Stimulated activated CD8-positive, alpha-beta memory T cell treated with anti-CD3 and anti-CD28 coated beads, Interleukin-15, amount 100 ng/mL, for 4 hours (primary cell): ENCODE measurements around the gene PRKACG.
"Not testable (repeated sequence)": the region's sequence is repeated elsewhere in the genome, so short reads cannot be mapped to it uniquely, and the experiment has no call there.

Experiments used
- DNase-seq, 2 donors: peaks; one replicate each; pipeline ENCODE4 v3.0.0-alpha.2; 2020; ENCODE audit warnings: low read depth in 2 of 2

Gene PRKACG

DNA sequence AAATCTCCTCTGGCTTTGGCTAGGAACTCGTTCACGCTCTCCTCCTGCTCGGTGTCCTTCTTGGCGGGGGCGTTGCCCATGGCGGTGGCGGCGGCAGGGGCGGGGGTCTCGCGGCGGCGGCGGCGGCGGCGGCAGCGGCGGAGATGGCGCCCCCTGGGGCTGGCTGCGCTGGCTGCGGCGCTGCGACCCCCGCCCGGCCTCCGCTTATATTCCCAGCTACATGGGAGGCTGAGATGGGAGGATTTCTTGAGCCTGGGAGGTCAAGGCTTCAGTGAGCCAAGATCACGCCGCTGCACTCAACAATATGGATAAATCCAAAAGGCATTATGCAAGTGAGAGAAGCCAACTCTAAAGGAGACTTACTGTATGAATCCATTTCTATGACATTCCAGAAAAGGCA, at the start of gene PRKACG:
Gene PRKACG, minus strand, starts transcription at position 101 of the 400 bp plus-strand sequence. Its CDS starts 21 bp downstream, at position 80.
- DNase-seq = no peak

DNA sequence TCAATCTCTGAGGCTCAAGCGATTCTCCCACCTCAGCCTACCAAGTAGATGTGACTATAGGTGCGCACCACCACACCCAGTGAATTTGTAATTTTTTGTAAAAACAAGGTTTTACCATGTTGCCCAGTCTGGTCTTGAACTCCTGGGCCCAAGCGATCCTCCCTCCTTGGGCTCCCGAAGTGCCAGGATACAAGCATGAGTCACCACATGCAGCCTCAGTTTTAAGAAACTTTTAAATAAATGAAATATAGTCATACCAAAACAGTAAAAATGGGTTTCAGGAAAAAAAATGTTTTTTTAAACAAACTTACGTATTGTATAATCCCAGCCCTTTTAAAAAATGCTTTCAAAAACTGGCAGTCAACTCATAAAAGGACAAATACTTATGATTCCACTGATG, 48.3 kb upstream of the PRKACG start:
- DNase-seq = no peak

DNA sequence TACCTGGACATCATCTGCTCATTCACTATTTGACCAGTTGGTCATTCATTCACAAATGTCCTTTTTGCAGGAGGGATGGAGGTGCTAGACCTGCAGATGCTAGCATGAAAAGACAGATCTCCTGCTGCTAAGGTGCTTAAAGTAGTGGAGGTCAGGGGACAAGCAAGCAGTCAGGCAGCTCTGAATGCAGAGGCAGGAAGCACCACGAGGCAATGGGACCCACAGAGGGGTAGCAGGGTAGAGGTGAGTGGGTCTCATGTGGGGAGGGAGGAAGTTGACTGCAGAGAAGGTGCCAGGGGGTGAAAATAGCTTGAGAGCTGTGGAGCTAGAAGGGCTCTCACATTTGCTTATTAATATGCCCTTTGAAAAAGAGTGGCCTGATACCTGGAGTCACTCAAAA, 46.9 kb upstream of the PRKACG start:
- DNase-seq = no peak

DNA sequence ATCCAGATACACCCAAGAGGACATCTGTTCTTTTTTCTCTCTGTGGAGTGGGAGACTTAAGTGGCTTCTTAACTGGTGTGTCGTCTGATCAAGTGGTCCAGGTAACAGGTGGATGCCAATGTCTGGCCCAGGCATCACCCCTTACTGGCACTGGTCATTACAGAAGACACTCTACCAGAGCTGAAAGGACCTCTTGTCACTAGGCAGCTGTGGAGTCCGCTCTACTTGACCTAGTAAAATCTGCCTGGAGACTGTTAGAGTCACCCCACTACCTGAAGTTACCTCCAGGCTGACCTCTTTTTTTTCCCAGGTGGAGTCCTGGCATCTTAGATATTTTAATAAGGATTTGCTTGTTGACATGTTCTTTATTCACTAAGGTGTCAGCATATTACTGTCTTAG, 44.2 kb upstream of the PRKACG start:
- no peak for DNase-seq

DNA sequence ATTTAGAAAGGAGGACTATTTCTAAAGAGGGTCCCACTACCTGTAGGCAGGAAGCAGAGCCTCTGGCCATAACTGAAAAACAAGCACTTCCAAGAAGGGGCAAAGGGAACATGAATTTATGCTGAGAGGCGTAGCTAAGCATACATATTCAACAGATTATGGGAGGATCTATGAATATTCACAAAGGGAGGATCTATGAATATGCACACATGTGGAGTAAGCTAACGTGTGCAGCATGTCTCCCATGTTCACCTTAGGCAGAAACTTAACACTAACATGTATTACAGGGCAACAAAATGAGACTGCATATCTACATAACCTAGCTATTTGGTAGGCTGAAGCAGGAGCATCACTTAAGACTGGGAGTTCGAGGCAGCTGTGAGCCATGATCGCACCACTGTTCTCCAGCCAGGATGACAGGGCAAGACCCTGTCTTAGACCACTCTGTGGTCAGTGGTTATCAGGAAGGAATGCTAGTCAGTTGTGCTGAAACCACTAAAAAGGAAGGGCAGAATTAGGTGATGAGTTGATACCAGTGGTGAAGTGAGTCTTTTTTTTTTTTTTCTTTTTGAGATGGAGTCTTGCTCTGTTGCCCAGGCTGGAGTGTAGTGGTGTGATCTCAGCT, 42.4 kb upstream of the PRKACG start:
- no peak for DNase-seq

DNA sequence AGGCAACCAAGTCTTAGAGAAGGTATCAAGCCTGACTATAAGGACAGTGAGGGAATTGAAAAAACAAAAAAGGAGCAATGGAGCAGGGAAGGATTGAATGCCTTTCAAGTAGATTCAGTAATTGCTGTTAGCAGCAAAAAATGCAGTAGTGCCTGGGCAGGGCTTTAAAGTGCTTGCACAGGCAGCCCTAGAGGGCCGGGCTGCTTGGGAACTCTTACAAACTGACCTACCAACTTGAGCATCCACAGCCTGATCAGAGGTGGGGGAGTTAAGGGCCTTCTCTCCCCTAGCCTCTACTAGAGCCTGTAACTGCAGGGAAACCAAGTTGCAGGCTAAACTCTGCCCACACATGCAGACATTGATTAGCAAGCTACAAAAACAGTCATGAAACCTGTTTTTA, 41.1 kb upstream of the PRKACG start:
- no peak for DNase-seq

DNA sequence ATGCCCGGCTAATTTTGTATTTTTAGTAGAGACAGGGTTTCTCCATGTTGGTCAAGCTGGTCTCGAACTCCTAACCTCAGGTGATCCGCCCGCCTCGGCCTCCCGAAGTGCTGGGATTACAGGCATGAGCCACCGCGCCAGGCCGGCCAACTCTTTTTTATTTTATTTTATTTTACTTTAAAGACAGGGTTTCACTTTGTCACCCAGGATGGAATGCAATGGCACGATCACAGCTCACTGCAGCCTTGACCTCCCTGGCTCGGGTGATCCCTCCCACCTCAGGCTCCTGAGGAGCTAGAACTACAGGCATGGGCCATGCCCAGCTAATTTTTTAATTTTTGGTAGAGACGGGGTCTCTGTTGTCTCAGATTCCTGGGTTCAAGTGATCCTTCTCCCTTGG, 37.0 kb upstream of the PRKACG start:
- not testable (repeated sequence) for DNase-seq

DNA sequence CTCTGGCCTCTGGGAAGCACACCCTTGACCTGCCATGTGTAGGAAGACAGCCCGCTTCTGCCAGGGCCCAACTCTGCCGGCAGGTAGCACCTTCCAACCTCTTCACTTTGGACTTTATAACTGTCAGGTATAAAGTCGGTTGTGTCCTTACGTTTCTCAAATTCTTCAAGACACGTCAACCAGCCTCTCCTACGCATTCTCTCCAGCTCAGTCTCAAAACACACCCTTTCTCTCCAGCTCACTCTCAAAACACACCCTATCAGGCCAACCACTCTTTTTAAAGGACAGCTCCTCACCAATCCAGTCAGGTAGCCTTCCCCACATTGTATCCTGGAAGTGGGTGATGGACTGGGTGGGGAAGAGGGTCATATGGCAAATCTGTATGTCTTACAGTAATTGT, 35.2 kb upstream of the PRKACG start:
- no peak for DNase-seq

DNA sequence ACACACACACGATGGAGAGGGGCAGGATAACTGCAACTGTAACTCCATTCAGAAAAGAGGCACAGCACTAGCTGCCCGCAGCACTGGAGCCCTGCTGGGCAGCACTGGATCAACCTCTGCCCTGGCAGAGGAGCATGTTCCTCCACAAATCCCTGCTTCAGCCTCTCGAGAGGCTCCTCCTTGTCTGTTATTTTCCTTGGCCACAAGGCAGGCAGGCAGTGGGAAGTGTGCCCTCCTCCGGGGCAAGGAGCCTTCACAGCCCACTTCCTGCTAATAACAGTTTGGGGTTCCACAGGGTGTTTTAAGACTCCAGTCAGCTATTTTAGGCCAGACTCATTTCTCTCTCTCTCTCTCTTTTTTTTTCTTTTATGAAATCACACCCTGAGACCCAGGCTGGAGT, 33.5 kb upstream of the PRKACG start:
- DNase-seq = no peak

DNA sequence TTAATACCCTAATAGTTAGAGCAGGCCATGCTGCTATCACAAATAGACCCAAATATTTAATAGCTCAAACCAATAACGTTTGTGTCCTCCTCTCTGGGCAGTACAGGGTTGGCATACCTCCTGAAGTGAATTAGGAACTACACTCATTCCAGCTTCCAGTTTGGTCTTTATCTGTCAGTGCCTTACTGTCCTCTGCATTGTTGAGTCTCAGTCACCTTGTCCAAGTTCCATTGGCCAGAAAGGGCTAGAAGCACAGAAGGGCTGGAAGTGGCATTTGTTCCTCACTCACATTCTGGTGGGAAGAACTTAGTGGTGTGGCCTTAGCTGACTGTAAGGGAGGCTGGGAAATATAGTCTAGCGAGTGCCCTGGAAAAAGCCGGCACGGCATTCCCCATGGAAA, 32.8 kb upstream of the PRKACG start:
- no peak for DNase-seq

DNA sequence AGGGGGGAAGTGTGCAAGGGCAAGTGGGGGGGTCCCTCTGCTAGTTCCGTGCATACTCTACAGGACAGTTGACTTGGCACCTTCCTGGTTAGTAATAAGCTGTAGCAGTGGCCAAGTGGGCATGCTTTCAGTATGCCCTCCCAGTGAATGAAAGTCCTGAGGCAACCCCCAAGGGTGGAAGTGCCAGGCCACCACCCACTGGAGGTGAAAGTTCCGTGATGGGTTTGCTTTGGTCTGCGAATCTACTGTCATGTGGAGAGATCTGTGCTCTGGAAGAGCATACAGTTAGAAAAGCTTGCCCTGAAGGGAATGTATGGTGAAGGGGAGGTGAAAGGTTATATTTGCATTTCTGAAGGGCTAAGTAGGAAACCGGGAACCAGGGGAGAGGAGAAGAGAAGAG, 31.9 kb upstream of the PRKACG start:
- no peak for DNase-seq

DNA sequence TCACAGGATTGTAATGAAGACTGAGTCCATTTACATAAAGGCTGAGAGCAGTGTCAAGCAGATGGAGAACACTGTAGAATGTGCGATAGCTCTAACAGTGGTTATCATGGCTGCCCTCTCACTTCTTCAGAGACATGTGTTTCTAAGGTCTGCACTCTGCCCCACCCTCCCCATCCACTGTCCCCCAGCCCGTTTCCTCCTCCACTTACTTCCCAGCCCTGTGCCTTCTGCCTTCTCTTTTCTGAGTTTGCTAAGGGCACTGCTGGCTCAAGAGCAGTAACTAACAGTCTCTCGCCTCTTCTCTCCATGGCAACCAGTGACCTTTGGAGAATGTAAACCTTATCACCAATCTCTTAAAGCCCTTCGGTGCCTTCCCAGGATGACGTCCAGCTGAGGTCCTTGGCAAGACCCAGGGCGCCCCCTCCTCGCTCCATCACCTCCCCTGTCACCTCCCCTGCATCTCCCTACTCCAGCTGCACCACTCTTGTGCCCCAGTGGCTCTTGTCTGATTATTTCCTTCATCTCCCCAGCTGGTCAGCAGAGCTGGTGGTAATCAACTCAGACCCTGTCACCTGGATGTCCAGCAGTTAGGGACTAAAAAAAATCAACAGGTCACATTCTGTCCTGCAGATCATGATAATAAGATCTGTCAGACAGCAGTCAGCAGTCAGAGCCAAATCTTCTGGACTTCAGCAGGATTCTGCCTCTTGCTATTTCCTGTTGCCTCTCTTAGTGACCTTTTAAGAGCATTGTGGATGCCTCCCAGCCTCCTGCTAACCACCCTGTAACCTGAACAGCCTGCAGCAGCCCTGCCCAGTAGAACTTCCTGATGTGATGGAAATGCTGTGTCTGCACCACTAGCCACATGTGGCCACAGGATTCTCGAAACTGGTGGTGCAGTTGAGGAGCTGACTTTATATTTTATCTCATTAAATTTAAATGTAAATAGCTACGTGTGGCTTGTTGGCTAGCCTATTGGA, 30.6 kb upstream of the PRKACG start:
- DNase-seq = no peak

DNA sequence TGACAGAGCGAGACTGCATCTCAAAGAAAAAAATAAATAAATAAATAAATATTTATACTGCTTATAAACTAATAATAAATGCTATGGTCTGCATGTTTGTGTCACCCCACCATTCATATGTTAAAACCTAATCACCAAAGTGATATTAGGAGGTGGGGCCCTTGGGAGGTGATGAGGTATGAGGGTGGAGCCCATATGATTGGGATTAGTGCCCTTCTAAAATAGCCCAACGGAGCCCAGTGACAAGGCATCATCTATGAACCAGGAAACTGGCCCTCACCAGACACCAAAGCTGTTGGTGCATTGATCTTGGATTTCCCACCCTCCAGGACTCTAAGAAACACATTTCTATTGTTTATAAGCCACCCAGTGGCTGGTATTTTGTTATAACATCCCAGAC, 26.7 kb upstream of the PRKACG start:
- DNase-seq = no peak

DNA sequence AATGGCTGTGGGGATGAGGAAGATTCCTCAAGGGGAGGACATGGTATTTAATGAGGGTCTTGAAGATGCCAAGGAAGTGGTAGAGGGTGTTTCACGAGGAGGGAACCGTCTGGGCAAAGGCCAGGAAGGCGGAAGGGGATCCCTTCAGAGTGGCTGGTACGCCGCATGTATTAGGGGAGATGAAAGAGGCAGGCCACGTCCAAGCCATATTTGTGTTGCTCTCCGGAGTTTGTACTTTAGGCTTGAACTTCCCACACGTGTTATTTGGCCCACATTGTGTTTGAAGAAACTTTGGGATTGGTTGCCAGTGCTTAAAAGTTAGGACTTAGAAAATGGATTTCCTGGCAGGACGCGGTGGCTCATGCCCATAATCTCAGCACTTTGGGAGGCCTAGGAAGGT, 22.9 kb upstream of the PRKACG start:
- no peak for DNase-seq

DNA sequence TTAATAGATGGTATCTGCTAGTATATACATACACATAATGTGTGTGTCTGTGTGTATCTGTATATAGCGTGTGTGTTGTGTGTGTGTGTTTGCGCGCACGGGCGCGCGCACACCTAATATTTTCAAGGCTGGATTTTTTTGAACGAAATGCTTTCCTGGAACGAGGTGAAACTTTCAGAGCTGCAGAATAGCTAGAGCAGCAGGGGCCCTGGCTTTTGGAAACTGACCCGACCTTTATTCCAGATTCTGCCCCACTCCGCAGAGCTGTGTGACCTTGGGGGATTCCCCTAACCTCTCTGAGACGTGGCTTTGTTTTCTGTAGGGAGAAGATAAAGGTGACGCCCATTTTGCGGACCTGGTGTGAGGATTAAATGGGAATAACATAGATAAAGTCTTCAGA, 22.4 kb upstream of the PRKACG start:
- no peak for DNase-seq

DNA sequence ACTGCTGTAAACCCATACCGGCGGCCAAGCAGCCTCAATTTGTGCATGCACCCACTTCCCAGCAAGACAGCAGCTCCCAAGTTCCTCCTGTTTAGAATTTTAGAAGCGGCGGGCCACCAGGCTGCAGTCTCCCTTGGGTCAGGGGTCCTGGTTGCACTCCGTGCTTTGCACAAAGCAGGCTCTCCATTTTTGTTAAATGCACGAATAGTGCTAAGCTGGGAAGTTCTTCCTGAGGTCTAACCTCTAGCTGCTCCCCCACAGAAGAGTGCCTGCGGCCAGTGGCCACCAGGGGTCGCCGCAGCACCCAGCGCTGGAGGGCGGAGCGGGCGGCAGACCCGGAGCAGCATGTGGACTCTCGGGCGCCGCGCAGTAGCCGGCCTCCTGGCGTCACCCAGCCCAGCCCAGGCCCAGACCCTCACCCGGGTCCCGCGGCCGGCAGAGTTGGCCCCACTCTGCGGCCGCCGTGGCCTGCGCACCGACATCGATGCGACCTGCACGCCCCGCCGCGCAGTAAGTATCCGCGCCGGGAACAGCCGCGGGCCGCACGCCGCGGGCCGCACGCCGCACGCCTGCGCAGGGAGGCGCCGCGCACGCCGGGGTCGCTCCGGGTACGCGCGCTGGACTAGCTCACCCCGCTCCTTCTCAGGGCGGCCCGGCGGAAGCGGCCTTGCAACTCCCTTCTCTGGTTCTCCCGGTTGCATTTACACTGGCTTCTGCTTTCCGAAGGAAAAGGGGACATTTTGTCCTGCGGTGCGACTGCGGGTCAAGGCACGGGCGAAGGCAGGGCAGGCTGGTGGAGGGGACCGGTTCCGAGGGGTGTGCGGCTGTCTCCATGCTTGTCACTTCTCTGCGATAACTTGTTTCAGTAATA, 21.8 kb upstream of the PRKACG start, which contains the start of gene FXN:
Gene FXN, plus strand, starts transcription at position 315 of the 871 bp plus-strand sequence. Its CDS starts 31 bp downstream, at position 346.
- peak; percentile 53 to 62 for DNase-seq

DNA sequence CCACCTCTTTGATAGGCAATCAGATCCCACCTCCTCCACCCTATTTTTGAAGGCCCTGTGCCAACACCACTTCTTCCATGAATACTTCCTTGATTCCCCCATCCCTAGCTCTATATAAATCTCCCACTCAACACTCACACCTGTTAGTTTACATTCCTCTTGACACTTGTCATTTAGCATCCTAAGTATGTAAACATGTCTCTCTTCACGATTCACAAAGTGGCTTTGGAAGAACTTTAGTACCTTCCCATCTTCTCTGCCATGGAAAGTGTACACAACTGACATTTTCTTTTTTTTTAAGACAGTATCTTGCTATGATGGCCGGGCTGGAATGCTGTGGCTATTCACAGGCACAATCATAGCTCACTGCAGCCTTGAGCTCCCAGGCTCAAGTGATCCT, 20.2 kb upstream of the PRKACG start:
- DNase-seq = no peak

DNA sequence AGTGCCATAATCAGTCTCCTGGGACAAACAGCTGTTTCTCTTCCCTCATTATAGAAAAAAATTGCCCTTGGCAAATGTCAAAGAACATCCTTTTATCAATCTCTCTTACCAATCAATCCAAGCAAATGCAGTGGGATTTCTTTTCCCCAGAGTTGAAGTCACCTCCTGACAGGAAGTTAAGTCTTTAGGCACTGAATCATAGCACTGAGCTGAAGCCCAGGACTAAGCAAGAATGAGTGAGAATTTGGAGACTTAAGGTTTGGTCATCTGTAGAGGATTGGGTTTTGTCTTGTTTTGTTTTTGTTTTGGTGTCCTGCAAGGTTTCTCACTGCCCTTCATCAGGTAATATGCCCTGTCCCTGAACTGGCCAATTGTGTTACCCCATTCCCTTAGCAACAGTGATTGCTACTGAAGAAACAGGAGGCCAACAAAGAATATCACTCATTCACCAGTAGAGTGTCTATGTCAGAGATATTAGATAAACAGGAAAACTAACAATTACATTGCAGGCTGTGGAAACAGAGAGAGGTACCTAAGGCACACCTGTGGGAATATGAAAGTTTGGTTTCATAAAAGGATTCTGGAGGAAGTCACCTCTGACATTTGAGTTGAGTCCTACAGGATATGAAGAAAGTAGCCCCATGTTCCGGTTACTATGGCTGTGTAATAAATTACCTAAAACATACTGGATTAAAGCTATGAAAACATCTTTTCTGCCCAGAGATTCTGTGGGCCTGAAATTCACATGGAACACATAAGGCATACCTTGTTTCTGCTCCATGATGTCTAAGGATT, 17.1 kb upstream of the PRKACG start:
- no peak for DNase-seq

DNA sequence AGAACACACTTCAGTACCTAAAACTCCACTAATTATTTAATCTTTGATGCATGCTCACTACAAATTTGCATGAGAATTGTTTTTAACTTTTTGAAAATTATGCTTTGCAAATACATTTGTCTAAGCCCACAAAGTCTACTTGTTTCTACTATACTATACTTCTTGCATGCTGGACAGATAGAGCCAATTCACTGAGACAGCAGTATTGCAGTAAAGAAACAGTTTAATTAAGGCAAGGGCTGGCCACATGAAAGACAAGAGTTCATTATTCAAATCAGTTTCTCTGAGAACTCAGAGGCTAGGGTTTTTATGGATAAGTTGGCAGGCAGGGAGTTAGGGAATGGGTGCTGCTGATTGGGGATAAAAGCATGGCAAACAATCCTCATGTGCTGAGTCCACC, 15.6 kb upstream of the PRKACG start:
- no peak for DNase-seq

DNA sequence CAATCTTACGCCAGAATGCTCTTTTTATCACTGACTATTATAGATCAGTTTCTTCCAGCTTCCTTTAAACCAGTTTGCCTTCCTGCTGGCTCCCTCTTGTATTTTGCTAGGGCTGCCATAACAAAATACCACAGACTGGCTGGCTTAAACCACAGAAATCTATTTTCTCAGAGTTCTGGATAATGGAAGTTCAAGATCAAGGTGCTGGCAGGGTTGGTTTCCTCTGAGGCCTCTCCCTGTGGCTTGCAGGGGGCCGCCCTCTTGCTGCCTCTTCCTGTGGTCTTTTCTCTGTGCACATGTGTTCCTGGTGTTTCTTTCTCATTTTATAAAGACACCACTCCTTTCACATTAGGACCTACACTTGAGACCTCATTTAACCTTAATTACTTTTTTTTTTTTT, 14.8 kb upstream of the PRKACG start:
- no peak for DNase-seq

DNA sequence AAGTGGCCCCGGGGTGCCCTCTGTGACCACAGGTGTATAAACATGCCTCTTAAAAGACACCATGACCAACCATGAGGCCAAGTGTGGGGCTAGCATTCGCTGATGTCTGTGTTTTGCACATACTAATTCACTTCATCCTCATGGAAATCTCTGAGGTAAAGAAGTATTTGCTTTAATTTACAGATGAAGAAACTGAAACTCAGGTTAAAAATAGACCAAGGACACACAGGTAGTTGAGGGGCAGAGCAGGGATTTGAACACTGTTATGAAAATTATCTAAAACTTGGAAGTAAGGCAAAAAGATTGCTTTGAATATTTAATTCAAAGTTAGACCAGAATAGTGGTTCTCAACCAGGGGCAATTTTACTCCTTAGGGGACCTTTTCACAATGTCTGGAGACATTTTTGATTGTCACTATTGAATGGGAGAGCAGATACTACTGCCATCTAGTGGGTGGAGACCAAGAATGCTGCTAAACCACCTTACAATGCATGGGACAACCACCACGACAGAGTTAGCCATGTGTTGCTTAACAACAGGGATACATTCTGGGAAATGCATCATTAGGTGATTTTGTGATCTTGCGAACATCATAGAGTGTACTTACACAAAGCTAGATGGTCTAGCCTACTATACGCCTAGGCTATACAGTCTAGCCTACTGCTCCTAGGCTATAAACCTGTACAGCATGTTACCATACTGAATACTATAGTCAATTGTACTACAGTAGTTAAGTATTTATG, 13.6 kb upstream of the PRKACG start:
- DNase-seq = no peak
